Activated naive CD8-positive, alpha-beta T cell treated with anti-CD3 and anti-CD28 coated beads, Interleukin-2, amount 50 U/mL, for 24 hours (primary cell): ENCODE results near the gene NINJ1.

Experiments
- ATAC-seq: fragments of 150-1000 bp; cut with Tn5 transposase; one replicate; pipeline ENCODE4 v1.10.0; 2021
- DNase-seq: peaks from one replicate; pipeline ENCODE4 v3.0.0; 2021
- H3K27ac Mint-ChIP-seq: one replicate; pipeline ENCODE4 v1.8.0; 2021; ENCODE audit warnings: mild to moderate bottlenecking, mixed read lengths
- H3K27me3 Mint-ChIP-seq: one replicate; pipeline ENCODE4 v1.8.0; 2021; ENCODE audit warnings: mixed read lengths
- H3K36me3 Mint-ChIP-seq: one replicate; pipeline ENCODE4 v1.8.0; 2021; ENCODE audit warnings: low read depth, mixed read lengths
- H3K4me1 Mint-ChIP-seq: one replicate; pipeline ENCODE4 v1.8.0; 2021; ENCODE audit warnings: mixed read lengths
- H3K4me3 Mint-ChIP-seq: one replicate; pipeline ENCODE4 v1.8.0; 2021; ENCODE audit warnings: mild to moderate bottlenecking, moderate library complexity, mixed read lengths
- H3K9me3 Mint-ChIP-seq: one replicate; pipeline ENCODE4 v1.8.0; 2021; ENCODE audit warnings: mixed read lengths

The NINJ1 gene

DNA sequence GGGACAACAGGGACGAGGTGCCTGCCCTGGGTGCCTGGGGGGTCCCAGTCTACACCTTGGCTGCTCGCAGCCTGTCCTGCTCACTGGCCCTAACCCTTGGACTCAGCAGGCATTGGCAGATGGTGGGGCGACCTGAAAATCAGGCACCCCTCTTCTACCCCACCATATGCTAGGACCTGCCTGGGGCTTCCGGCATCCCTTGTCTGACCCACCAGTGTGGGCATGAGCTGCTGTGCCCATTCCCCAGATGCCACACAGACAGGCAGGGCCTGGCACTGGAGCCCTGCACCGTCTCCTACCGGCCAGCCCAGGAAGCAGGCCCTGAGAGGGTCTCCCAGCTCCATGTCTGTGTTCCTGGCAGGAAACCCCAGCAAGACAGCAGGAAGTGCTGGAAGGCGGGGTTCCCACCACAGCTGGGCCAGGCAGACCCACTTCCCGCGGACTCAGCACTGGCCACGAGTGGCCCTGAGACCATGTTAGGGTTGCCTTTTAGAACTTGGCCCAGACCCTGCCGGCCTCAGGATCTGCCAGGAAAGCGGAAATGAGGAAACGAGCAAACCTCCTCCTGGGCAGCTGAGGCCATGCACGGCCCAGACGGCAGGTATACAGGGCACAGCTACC, 3.1 kb downstream of the NINJ1 start:
- H3K36me3 Mint-ChIP-seq, result peaks cover 8% of the 10 kb centered on the region
- peaks cover 72% of the 10 kb centered on the region for H3K4me1 Mint-ChIP-seq
- DNase-seq (no peak), ATAC-seq (no peak)
- no peaks in the 10 kb centered on the region for H3K27me3 Mint-ChIP-seq
- H3K4me3 Mint-ChIP-seq, result peak overlapping the region; percentile 90
- H3K9me3 Mint-ChIP-seq, result no peaks in the 10 kb centered on the region
- H3K27ac Mint-ChIP-seq, result peak overlapping the region; percentile 90

DNA sequence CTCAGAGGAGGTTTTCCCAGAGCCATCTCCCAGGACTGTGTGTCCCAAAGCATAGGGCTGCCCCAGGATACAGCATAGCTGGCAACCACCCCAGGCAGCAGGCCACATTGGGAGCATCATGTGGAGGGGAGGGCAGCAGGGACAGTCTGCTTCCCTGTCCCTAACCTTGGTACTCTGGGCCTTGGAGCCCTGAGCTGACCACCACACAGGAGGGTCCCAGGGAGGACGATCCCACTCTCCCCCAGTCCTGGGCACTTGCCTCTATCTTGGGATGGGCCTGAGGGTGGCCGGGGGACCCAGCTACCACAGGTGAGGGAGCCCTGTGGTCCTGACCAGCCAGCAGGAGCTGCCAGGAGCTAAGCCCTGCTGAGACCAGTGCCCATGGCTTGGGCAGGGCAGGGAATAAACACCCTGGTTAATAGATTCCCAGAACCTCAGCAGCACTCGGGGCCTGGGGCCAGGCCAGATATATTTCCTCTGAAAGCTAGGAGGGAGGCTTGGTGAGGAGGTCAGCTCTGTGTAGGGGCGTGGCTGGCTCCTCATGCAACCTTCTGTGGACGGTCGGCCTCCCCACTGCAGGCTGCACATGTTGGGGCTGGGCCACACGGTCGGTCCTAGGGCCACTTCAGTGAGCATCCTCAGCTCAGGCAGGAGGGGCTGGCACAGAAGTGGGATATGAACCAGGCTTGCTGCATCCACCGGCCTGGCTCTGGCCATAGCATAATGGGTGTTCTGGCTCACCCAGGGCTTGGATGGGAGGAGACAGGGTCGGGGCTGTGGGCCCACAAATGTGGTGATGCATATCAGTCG, 4.2 kb downstream of the NINJ1 start:
- H3K27me3 Mint-ChIP-seq, result no peaks in the 10 kb centered on the region
- peaks cover 68% of the 10 kb centered on the region for H3K4me1 Mint-ChIP-seq
- DNase-seq (no peak), ATAC-seq (no peak)
- no peak overlapping the region for H3K4me3 Mint-ChIP-seq
- H3K27ac Mint-ChIP-seq, result peak overlapping the region; percentile 60
- peaks cover 13% of the 10 kb centered on the region for H3K36me3 Mint-ChIP-seq
- no peaks in the 10 kb centered on the region for H3K9me3 Mint-ChIP-seq

DNA sequence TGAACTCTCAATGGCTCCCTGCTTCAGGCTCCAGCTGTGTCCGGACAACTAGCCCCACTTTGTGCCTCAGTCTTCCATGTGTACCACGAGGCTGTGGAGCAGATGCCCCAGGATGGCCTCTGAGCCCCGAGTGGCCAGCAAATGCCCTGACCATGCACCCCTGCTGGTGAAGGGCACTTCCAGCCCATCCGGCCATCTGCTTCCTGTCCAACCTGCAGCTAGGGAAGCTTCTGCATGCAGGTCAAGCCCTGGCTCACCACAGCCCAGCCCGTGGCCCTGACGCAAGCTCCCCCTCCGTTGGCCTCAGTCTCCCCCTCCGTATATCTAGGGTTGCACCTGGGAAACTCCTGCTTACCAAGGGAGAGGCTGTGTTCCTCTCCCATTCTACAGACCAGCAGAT, 4.8 kb downstream of the NINJ1 start:
- DNase-seq (no peak), ATAC-seq (no peak)
- Mint-ChIP-seq H3K9me3 (no peaks in the 10 kb centered on the region), H3K4me1 (peaks cover 63% of the 10 kb centered on the region), H3K27ac (no peak overlapping the region), H3K4me3 (no peak overlapping the region), H3K27me3 (no peaks in the 10 kb centered on the region), H3K36me3 (peaks cover 15% of the 10 kb centered on the region)

DNA sequence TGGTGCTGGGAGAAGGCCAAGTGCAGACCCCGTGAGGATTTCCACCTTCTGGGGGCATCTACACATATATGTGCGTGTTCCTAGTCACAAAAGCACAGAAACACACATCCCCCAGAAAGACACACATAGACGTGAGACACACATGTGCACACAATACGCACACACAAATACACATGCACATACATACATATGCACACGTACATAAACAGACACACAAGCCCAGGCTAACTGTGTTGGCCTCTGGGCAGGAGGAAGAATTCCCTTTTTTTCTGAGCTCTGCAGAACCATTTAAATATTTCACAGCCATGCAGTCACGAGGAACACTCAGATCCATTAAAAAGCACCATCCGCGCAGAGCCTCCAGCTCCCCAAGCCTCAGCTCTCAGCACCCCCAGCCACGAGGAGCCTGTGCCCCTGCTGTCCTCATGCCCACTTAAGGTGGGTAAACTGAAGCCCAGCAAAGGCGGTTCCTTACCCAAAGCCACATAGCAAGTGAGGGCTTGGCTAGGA, 5.3 kb downstream of the NINJ1 start:
- DNase-seq, result no peak
- H3K36me3 Mint-ChIP-seq, result peaks cover 15% of the 10 kb centered on the region
- H3K9me3 Mint-ChIP-seq, result no peaks in the 10 kb centered on the region
- H3K4me1 Mint-ChIP-seq, result peaks cover 64% of the 10 kb centered on the region
- no peak for ATAC-seq
- H3K27me3 Mint-ChIP-seq, result no peaks in the 10 kb centered on the region
- H3K27ac Mint-ChIP-seq, result peak overlapping the region; percentile 79
- H3K4me3 Mint-ChIP-seq, result no peak overlapping the region

DNA sequence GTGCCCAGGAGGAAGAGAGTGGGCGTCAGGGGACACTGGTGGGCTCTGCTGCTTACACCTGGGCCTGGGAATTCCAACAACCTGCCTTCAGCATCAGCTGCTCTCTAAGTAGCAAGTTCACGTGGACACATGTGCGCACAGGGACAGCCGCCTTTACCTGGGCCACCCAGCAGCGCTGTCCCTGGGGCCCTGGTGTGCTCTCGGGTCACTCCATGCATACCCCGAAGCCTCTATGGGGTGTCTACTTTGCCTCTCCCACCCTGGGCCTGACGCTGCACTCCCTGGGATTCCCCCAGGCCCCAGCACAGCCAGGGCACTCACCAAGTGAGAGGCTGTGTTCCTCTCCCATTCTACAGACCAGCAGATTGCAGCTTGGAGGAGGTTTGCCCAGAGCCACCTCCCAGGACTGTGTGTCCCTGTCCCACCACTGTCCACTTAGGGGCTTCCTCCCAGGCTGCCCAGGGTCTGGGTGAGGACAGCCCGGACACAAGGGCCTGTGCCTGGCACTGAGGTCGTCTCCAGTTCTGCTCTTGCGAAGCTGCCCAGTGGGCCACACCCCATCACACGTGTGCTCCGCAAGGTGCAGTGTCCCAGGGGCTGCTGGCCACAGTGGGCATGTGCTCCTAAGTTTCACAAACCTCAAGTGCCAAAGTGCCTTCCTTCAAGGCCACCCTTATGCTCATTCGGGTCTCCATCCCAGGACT, 5.9 kb downstream of the NINJ1 start:
- Mint-ChIP-seq H3K27ac (peak overlapping the region; percentile 80), H3K4me3 (peak overlapping the region; percentile 24), H3K4me1 (peaks cover 63% of the 10 kb centered on the region), H3K9me3 (no peaks in the 10 kb centered on the region), H3K27me3 (no peaks in the 10 kb centered on the region), H3K36me3 (peaks cover 15% of the 10 kb centered on the region)
- DNase-seq (no peak), ATAC-seq (peak; percentile 2)

DNA sequence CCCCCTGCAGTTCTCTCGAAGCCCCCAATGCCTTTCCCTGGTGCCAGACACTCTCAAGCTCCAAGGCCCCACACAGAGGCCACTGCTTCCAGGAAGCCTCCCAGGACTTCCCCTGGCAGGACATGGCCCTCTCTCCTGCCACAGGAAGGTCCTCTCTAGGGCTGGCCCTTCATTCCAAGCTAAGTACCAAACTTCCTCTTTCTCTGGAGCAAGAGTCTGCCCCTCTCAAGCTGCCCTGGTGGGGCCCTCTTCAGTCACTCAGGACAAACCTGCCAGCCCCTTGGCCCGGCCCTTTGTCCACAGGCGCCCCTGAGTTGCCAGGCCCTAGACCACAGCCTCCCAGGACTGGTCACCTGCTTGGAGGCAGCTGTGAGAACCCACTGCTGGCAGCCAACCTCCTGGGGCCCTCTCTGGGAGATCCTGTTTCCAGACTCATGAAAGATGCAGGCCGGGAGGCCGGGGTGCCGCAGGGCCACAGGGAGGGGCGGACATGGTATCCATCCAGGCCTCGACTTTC, 6.6 kb downstream of the NINJ1 start:
- H3K4me3 Mint-ChIP-seq, result peak overlapping the region; percentile 29
- DNase-seq, result no peak

DNA sequence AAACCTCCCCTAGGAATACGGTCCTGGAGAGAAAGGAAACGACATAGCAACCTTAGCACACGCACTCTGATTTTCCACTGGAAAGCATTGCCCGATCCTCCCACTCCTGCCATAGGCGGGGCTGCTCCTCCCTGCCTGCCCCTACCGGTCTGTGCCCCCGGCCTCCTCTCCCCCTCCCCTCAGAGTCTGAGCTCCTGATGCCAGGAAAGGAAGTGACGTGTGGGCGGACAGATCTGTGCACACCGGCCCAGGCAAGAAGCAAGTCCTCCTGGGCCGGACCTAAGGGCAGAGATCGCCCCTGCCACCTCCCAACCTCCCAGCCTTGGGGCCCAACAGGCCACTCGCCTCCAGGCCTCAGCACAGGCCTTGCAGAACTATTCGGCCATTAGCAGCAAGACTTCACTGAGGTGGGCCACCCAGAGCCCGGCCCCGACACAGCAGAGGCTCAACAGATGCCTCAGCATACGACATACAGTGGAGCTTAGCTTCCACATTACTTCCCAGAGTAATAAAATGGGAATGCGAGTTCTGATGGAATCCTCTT, 7.2 kb downstream of the NINJ1 start:
- Mint-ChIP-seq H3K36me3 (peaks cover 12% of the 10 kb centered on the region), H3K4me3 (peak overlapping the region; percentile 29), H3K27ac (peak overlapping the region; percentile 80), H3K27me3 (no peaks in the 10 kb centered on the region), H3K4me1 (peaks cover 50% of the 10 kb centered on the region), H3K9me3 (no peaks in the 10 kb centered on the region)
- DNase-seq (no peak), ATAC-seq (peak; percentile 26)

More for the DNA sequence above, 6.6 kb downstream of the NINJ1 start:
- peak overlapping the region; percentile 80 for H3K27ac Mint-ChIP-seq
- peaks cover 12% of the 10 kb centered on the region for H3K36me3 Mint-ChIP-seq
- no peaks in the 10 kb centered on the region for H3K9me3 Mint-ChIP-seq
- ATAC-seq, result no peak
- no peaks in the 10 kb centered on the region for H3K27me3 Mint-ChIP-seq
- H3K4me1 Mint-ChIP-seq, result peaks cover 56% of the 10 kb centered on the region

DNA sequence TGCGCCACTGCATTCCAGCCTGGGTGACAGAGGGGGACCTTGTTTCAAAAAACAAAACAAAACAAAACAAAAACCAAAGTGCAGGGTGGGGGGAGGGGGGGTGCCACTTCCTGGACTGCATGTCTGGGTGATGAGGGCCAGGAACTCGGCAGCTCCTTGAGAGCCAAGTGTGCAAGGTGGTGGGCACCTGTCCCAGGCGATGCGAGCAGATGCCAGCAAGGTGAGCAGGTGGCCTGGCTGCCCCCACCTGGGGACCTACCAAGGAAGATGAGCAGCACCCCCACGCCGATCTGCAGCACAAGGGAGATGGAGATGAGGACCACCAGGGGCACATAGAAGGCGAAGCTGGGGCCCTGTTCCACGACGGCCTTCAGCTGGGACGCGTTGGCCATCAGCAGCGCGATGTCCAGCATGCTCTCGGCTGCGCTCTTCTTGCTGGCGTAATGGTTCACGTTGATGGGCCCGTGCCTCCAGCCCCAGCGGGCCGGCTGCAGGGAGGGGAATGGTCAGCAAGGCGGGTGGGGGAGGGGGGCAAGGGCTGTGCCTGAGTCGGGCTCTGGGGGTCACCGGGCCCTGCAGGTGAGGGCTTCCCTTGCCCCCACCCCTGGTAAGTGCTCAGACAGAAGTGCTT, 7.8 kb downstream of the NINJ1 start:
- Mint-ChIP-seq H3K27me3 (no peaks in the 10 kb centered on the region), H3K27ac (peak overlapping the region; percentile 31), H3K36me3 (peaks cover 10% of the 10 kb centered on the region), H3K9me3 (no peaks in the 10 kb centered on the region), H3K4me3 (no peak overlapping the region), H3K4me1 (peaks cover 44% of the 10 kb centered on the region)
- ATAC-seq, result no peak
- no peak for DNase-seq

DNA sequence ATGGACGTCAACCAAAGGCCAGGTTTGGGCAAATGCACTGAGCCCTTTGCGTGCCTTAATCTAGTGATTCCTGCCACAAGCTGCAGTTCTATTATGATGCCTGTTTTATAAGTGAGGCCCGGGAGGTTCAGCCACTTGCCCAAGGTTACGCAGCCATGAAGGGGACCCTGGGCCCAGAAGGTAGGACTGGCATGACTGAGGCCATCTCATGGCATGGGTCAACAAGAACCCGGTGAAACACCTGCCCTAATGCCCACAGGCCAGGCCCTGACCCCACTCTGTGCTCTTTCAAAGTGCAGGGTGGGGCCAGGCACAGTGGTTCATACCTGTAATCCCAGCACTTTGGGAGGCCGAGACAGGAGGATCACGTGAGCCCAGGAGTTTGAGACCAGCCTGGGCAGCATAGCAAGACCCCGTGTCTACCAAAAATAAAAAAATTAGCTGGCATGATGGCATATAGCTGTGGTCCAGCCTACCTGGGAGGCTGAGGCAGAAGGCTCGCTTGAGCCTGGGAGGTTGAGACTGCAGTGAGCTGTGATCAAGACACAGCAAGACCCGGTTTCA, 8.6 kb downstream of the NINJ1 start:
- no peak overlapping the region for H3K4me3 Mint-ChIP-seq
- DNase-seq (no peak), ATAC-seq (no peak)
- H3K9me3 Mint-ChIP-seq, result no peaks in the 10 kb centered on the region
- no peak overlapping the region for H3K27ac Mint-ChIP-seq
- peaks cover 12% of the 10 kb centered on the region for H3K36me3 Mint-ChIP-seq
- H3K4me1 Mint-ChIP-seq, result peaks cover 39% of the 10 kb centered on the region
- no peaks in the 10 kb centered on the region for H3K27me3 Mint-ChIP-seq

DNA sequence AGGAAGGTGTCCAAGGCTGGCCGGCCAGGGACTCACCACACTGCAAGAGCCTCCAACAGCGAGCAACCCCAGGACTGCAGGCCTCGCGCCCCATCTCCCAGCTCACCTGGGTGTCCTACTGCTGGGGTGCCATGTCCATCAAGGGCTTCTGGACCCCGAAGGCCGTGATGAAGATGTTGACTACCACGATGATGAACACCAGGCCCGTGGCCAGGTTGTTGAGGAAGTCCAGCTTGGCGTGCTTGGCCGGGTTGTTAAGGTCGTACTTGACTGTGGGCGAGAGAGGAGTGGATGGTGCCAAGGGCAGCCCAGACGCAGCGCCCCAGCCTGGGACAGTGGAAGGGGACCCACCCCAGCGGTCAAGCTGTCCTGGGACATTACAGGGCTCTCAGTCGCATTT, 9.3 kb downstream of the NINJ1 start:
- Mint-ChIP-seq H3K4me3 (no peak overlapping the region), H3K4me1 (peaks cover 44% of the 10 kb centered on the region), H3K36me3 (peaks cover 12% of the 10 kb centered on the region), H3K9me3 (no peaks in the 10 kb centered on the region), H3K27ac (no peak overlapping the region), H3K27me3 (no peaks in the 10 kb centered on the region)
- ATAC-seq, result no peak
- DNase-seq, result no peak

DNA sequence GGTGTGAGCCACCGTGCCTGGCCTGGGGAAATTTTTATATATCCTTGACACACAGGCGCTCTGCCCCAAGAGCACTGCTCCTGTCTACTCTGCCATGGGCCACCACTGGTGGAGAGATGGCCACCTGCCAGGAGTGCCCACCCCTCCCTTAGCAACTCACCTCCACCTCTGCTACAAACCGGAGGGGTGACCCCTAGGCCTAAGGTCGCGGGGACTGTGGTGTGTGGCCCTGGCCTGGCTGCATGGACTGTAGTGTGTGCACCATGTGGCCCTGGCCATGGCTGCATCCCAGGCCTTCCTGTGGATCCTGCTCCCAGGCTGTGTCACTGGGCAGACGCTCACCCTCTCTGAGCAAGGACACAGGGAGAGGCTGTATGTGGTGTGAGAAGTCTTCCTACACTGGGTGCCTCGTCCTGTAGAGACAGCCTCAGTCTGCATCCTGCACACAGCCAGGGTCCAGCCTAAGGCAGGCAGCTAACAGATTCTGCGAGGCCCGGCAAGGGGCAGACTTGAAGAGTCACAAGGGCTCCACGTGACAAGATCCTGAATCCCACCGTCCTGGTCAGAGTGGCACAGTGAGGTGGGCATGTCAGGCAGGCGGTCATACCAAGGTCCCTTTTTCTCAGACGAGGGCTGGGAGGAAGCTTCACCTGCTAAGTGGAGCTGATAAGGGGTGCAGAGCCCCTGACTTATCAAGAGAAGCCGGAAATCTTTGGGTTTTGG, 10.3 kb downstream of the NINJ1 start:
- ATAC-seq (no peak), DNase-seq (no peak)
- Mint-ChIP-seq H3K27ac (no peak overlapping the region), H3K36me3 (peaks cover 12% of the 10 kb centered on the region), H3K27me3 (no peaks in the 10 kb centered on the region), H3K9me3 (no peaks in the 10 kb centered on the region), H3K4me1 (peaks cover 45% of the 10 kb centered on the region), H3K4me3 (no peak overlapping the region)

DNA sequence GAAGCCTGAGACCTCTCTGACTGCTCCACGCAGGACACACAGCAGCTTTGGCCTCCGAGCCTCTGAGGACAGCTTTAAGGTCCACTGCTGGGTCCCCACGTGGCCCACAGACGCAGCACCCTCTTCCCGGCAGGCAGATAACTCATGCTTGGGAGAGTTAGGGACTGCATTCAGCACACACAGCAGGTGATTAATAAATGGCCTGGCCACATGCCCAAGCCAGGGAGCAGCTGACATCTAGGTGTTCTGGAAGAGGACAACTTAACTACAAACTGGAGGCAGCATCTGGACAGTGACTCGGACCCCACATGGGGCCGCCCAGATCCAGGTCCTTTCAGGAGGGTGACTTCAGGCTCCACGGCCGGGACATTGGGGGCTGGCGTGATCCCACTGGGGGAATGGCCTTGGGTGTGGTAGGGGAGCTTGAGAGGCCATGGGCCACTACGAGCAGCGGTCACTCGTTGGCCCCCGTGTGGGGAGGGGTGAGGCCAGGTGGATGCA, 11.3 kb downstream of the NINJ1 start:
- H3K4me1 Mint-ChIP-seq, result peaks cover 40% of the 10 kb centered on the region
- H3K27ac Mint-ChIP-seq, result no peak overlapping the region
- no peak for DNase-seq
- ATAC-seq, result no peak
- H3K4me3 Mint-ChIP-seq, result no peak overlapping the region
- peaks cover 12% of the 10 kb centered on the region for H3K36me3 Mint-ChIP-seq
- no peaks in the 10 kb centered on the region for H3K27me3 Mint-ChIP-seq
- no peaks in the 10 kb centered on the region for H3K9me3 Mint-ChIP-seq
